GM18951 (cell line): ENCODE results near the gene BDKRB1.
"Not testable (repeated sequence)": the region's sequence is repeated elsewhere in the genome, so short reads cannot be mapped to it uniquely, and the experiment has no call there.

Source experiments
- POLR2A ChIP-seq: IDR thresholded peaks from 4 replicates; pipeline ENCODE4 v1.6.1; 2011; ENCODE audit warnings: mild to moderate bottlenecking; ENCODE audit not compliant: insufficient read length, insufficient read depth; ENCODE audit errors: extremely low read depth
- in situ Hi-C: fragments of 300-500 bp; cut with MboI; formaldehyde crosslinking; loops from one replicate; pipeline ENCODE4 v1.12.0; 2022; ENCODE audit warnings: low sequenced_read_pairs, mixed read lengths, inconsistent platforms; ENCODE audit not compliant: unreplicated experiment

Gene BDKRB1

DNA sequence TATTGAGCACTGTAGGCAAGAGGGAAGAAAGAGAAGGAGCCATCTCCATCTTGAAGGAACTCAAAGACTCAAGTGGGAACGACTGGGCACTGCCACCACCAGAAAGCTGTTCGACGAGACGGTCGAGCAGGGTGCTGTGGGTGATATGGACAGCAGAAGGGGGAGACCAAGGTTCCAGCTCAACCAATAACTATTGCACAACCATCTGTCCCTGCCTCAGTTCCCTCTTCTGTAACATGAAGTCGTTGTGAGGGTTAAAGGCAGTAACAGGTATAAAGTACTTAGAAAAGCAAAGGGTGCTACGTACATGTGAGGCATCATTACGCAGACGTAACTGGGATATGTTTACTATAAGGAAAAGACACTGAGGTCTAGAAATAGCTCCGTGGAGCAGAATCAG is 13.9 kb upstream of the BDKRB1 start:
- no peak for TF ChIP-seq POLR2A
- in situ Hi-C loops: no loop called here

DNA sequence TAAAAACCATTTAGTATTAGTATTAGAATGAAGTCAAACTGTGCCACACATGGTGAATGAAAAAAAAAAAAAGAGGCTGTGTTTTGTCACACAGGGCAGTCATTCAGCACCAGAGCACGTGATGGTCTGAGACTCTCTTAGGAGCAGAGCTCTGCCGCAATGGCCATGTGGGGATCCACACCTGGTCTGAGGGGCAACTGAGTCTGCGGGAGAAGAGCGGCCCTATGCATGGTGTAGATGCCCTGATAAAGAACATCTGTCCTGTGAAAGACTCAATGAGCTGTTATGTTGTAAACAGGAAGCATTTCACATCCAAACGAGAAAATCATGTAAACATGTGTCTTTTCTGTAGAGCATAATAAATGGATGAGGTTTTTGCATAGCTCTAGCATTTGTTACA is 12.2 kb upstream of the BDKRB1 start:
- no peak for TF ChIP-seq POLR2A
- in situ Hi-C loops: no loop called here

DNA sequence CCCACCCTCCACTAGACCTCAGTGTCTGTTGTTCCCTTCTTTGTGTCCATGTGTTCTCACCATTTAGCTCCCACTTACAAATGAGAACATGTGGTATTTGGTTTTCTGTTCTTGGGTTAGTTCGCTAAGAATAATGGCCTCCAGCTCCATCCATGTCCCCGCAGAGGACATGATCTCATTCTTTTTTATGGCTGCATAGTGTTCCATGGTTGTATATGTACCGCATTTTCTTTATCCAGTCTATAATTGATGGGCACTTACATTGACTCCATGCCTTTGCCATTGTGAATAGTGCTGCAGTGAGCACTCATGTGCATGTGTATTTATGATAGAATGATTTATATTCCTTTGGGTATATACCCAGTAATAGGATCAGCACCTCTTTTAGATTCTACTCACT is 10.9 kb upstream of the BDKRB1 start:
- in situ Hi-C loops: not testable (repeated sequence)

DNA sequence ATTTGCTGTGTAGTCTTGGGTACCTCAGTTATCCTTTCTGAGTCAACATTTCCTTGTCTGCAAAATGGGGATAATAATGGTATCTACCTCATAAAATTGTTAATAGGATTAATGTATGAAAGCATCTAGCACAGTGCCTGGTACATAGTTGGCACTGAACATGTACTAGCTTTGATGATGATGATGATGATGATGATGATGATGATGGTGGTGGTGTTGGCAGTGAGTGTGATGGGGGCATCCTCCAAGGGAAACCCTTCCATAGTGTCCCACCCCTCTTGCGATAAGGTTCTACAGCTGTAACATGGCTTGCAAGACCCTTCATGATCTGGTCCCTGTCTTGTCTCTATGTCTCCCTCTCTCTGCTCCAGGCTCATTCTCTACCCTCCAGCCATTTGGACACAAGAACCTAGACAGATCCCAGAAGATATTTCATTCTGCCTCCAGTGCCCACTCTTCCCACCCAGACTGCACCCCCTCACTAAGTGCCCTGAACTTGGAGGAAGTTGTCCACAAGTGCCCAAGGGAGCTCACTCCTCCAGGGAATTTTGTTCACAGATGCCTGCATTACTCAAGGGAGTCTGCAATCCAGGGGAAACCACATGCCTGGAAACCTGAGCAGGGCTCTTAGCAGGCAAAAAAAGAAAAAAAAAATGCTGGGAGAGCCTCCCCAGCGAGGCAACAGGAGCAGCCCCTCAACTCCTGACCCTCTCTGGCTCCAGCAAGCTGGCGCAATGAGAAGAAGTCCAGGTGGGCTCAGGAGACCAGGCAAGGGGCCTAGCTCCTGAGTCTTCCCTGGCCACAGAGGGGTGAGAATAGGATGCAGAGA is 10.1 kb upstream of the BDKRB1 start:
- in situ Hi-C loops: no loop called here
- TF ChIP-seq POLR2A: no peak

DNA sequence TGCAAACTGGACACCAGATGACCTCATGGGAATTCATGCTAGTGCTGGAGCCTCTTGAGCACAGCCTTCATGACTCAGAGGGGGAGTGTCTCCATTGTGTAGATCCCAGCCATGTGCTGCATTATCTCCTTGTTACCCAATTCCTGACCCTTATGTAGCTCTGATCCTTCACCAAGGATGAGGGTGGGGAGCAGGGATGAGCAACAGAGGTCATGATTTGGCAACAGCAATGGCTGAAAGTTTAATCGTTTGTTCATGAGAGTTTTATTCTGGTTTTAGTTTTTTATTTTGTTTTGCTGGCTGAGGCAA is 9.5 kb upstream of the BDKRB1 start:
- in situ Hi-C loops: no loop called here
- no peak for TF ChIP-seq POLR2A

DNA sequence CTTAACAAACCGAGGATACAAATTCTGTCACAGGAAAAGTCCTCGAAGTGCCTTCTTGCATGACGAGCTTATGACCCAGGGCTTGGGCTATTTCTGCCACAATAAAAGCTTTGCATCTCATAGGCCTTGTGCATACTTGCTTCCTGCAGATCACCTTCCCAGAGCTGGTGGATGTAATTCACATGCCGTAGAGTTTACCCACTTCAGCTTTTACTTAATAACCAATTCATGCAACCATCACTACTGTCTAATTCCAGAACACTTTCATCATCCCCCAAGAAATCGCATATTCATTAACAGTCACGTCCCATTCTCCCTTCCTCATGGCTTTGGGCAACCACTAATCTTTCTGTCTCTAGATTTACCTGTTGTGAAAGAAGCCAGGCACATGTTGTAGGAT is 9.0 kb upstream of the BDKRB1 start:
- in situ Hi-C loops: no loop called here
- TF ChIP-seq POLR2A: no peak

DNA sequence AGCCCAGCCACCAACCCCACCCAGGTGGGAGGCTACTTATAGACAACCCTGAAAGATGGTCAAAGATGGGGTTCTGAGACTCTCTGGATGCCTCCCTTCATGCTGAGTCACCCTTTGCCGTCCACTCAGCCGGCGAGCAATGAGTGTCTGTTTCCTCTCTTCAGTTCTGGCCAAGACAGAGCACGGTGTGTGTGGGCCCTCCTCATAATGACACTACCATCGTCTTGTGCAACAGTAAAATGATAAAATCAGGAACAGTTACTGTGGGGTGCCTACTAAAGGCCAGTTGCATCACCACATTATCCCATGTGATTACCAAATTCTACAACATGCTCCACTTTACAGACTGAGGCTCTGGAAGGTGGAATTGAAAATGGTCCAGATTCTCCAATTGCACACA is 7.0 kb upstream of the BDKRB1 start:
- no peak for TF ChIP-seq POLR2A
- in situ Hi-C loops: no loop called here

DNA sequence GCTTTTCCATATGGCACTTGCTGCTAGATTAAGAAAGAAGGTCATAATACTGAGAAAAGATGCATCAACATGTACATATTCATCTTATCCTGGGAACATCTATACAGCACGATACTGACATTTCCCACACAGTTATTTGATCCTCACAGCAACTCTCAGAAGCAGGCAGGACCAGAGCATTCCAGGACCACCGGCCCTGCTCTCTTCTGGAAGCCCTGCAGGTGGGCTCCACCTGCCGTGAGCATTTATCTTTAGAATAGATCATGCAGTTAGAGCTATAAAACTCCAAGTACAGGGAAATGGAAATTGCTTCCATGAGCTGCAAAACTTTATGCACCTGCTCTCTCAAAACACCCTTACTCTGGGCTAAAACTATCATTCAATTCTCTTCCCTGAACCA is 5.5 kb upstream of the BDKRB1 start:
- TF ChIP-seq POLR2A: no peak
- in situ Hi-C loops: no loop called here

DNA sequence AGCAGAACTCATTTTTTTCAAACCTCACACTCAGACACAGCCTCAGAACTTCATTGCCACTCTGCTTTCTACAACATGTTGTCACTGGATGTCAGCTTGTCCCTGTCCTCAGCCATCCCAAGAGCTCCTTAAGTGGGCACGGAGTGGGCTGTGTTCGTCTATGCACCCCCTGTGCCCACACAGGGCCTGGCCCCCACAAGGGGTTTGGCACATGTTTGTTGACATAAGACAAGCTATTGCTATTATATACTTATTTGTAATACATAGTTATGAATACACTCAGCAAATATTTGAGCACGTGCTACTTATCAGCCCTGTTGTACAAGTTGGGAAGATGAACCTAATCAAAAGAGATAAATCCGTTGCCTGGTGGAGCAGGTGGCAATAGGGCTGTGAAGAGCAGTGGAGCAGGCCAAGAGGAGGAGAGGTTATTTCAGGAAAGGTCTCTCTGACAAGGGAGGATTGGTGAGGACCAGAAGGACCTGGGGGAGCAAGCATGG is 4.3 kb upstream of the BDKRB1 start:
- in situ Hi-C loops: no loop called here
- TF ChIP-seq POLR2A: no peak

DNA sequence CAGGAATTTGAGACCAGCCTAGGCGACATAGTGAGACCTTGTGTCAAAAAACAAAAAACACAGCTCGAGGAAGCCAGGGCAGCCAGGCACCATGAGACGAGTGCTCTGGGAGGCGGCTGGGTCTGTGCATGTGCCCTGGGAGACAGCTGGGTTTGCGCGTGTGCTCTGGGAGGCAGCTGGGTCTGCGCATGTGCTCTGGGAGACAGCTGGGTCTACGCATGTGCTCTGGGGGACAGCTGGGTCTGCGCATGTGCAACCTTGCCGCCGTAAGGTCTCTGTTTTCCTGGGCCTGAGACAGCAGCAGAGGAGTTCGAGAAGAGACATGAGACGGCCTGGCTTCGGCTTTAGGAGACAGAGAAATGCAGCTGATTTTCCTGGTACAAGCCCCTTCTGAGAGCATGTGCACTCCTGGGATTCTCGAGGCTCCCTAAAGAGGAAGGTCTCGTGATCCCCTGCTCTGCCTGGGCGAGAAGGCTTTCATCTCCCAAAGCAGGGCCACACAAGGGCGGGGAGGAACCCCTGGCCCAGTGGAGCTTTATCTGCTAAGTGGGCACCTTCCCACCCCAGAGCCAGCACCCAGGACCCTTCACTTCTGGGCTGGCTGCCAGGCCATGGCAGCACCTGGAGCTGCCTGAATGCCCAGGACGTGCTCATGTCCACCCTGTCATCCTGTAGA is 3.5 kb upstream of the BDKRB1 start:
- in situ Hi-C loops: no loop called here
- TF ChIP-seq POLR2A: no peak

DNA sequence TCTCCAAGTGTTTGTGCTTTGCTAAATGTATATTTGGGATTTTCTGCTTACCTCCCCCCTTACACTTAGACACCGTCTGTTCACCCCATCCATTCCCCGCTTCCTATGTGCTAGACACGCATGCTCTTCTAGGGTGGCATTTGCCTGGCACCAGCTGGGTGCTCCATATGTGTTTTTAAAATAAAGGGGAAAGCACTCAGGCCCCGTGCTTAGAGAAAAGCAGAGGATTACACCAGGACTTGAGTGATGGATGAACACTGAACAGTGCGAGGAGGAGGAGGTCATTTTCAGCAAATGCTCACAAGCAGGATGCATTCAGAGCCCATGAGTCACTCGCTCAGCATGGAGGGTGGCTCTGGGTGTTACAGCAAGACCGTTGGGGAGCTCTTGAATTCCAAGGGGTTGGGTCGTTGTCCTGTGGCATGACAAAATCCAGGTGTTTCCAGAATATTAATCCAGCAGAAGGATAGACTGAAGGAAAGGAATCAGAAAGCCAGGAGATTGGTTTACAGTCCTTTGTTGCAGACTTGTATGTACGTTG is 2.9 kb upstream of the BDKRB1 start:
- no peak for TF ChIP-seq POLR2A
- in situ Hi-C loops: no loop called here

DNA sequence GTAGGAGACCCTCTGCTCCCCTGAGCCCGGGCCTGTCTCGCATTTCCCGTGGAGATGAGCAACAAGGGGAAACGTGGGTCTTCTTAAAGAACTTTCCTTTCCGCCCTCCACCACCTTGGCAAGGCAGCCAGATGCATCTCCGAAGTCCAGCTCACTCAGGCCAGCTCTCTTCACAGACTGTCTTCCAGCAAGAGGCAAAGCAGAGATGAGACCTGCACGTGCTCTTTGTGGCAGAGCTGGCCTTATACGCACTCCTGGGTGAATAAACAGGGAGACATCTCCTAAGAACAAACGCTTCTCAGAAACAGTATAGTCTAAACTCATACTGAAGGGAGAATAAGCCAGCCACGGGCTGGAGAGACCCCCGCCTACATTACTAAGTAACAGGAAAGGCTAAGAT is 1.3 kb upstream of the BDKRB1 start:
- in situ Hi-C loops: no loop called here
- no peak for TF ChIP-seq POLR2A

DNA sequence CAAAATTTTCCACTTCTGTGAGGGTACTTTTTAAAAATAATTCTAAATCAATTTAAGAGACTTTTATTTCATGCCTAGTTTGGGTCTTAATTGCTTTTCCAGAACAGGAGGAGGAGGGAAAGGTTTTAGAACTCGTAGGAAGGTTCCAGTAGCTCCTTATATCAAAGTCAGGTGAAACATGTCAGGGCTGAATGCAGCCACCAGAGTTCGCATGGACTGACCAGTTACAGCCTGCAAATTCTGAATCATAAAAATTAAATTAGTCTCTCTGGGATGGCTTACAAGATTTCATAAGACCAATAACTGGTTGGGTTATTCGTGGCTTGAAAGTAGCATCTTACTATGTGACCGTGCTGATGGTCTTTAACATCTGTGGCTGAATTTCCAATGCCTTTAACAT is 397 bp downstream of the BDKRB1 start:
- in situ Hi-C loops: no loop called here
- TF ChIP-seq POLR2A: no peak

DNA sequence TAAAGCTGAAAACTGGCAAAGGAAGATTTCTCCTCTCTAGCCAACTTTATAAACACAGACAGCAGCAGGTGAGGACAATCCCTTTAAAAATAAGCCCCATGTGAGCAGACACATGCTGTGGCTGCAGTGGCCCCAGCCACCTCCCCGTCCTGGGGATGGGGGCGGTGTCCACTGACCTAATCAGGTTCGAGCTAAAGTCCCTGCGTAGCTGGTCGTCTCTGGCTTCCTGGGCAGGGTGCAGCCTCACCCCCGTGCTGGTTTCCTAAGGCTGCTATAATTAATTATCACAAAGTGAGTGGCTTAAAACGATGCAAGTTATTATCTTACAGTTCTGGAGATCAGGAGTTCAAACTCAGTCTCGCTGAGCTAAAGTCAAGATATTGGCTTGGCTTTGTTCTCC is 1.0 kb downstream of the BDKRB1 start:
- in situ Hi-C loops: no loop called here
- TF ChIP-seq POLR2A: no peak
